Lower leg skin (tissue), 3 donors: ENCODE measurements around the gene CCND1.

Experiments used
- POLR2A ChIP-seq, 2 donors: fragments of 450-650 bp; IDR thresholded peaks; one replicate each; pipeline ENCODE4 v1.6.1; 2016 to 2017; ENCODE audit warnings: antibody characterized with exemption in 2 of 2, mild to moderate bottlenecking in 1 of 2, moderate library complexity in 1 of 2
- TF ChIP-seq, protein P1 (sequence below), 3 donors: fragments of 450-650 bp; IDR thresholded peaks; one replicate each; pipeline ENCODE4 v1.5.1; 2016; ENCODE audit warnings: antibody characterized with exemption in 3 of 3, mild to moderate bottlenecking in 3 of 3, moderate library complexity in 2 of 3

DNA sequence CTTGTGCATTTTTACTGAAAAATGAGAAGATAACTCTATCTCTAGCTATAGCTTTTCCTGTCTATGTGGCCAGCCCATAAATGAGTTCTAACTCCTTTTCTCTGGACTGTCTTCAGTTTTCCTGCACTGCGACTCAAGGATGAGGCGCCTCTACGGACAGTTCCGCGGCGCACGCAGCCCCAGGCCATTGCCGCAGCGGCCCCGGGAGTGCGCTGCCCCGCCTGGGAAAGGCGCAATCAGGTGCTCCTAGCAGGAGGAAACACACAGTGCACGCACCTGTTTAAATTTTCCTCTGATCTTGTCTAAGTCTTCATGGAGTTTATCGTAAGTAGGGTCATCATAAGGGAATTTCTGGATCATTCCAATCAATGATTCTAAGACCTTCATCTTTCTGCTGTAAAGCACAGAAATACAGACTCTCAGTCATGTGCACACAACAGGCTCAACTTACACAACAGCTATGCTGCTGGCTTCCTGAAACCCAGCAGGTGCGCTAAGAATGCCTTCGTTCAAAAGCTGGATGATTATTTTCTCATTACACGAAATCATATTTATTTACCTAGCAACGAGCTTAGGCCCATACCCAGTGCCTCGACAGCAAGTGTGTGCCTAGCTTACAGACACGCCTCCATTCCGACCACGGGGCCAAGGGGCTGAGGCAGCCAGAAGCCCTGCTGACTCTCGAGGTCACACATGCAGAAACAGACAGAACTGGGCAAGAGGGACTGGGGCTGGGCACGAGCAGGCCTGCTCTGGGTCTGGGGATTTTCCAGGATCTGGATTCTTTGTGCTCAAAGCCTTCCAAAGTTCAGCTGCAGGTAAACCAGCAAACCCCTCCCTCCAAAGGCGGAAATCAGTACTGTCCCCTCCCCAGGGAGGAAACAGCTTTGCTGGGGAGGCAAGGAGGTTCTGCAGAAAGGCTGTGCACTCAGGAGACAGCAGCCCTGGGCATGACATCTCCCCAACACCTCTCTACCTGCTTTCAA is 27.0 kb downstream of the CCND1 start:
- TF ChIP-seq, protein P1, sequence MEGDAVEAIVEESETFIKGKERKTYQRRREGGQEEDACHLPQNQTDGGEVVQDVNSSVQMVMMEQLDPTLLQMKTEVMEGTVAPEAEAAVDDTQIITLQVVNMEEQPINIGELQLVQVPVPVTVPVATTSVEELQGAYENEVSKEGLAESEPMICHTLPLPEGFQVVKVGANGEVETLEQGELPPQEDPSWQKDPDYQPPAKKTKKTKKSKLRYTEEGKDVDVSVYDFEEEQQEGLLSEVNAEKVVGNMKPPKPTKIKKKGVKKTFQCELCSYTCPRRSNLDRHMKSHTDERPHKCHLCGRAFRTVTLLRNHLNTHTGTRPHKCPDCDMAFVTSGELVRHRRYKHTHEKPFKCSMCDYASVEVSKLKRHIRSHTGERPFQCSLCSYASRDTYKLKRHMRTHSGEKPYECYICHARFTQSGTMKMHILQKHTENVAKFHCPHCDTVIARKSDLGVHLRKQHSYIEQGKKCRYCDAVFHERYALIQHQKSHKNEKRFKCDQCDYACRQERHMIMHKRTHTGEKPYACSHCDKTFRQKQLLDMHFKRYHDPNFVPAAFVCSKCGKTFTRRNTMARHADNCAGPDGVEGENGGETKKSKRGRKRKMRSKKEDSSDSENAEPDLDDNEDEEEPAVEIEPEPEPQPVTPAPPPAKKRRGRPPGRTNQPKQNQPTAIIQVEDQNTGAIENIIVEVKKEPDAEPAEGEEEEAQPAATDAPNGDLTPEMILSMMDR (IDR thresholded peaks at IDR 0.05): no peak
- no peak for TF ChIP-seq POLR2A (IDR thresholded peaks at IDR 0.05)
